ENCODE measurements around the gene CEP78.

CEP78 gene

DNA sequence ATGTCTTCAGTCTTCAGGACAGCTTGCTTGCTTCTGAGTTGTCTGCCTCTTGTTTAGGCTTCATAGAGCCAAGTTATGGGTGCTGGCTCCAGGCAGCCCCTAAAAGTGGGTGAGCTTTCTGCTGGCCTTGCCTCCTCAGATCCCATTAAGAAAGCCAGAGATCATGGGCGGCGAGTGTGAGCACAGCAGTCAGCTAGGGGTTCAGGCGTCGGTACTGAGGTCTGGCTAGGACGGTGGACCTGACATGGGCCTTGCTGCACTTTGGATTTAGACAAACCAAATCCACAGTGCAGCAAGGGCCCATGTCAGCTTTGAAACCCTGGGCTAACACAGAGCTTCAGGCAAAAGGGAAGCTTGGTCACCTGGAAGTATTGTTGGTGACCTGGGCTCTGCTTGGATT, 78.7 kb downstream of the CEP78 start:
- no peak for DNase-seq

DNA sequence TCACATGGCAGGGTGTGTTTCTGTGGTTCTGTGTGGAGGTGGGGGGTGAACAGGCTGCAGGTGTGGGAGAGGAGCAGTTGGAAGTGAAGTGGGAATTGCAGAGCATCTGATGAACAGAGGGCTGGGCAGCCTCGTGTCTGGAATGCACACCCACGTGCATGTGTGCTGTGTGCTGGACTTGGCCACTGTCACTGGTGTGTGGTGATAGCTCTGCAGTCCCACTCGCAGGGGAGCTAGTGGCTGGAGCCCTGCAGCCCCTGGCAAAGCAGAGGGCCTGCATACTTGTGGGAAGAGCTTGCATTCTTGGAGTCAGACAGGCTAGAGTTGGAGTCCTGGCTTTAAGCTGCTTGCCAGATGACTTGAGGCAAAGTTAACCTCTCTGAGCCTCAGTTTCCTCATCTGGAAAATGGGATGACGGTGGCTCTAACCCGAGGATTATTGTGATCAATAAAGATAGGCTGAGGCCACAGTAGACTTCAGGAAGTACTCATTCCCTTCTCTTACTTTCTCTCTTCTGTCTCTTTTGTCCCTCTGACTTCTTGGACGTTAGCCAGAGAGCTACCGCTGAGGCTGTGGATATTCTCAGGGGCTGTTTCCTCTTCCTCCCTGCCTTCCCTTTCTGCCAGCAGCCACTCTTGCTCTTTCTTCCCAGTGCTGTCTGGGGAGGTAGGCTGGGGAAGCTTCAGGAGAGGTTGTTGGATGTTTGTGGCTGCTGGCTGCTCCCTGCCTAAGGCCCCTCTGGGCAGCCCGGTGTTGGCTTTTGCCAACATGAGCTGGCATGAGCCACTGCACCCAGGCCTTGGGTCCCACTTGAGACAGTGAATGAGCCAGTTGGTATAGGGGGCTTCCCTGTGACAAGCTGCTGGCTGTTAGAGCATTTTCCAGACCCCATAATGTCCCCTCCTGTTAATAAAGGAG, 79.3 kb downstream of the CEP78 start:
- no peak for DNase-seq

DNA sequence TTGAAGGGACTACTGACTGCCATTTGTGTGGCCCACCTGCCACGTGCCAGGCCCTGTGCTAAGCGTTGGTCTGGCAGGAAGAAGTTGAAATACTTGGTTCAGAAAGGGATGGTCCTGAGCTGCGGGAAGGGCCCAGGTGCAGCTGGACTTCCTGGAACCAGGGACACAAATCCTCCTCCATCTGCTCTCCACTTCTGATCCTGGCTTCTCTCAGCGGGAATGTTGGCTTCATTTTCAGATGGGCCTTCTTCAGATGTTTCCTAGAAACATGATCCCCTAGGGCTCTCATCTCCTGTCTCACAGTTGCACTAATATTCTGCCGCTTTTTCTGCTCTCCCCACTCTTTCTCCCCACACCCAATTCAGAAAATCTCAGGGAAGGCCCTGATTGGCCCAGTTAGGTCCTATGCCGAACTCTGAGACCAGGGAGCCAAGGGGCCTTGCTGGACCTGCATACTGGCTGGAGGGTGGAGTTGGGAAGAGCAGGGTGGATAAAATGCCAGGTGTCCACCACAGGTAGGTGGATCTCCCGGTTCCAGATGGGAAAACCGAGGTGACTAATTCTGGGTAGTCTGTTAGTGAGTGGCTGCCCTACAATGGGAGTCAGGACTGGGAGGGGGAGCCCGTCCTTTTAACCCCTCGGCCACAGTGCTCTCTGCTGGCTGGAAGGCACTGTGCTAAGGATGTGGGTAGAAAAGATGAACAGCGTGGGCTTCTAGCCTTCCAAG, 80.5 kb downstream of the CEP78 start:
- no peak for DNase-seq

DNA sequence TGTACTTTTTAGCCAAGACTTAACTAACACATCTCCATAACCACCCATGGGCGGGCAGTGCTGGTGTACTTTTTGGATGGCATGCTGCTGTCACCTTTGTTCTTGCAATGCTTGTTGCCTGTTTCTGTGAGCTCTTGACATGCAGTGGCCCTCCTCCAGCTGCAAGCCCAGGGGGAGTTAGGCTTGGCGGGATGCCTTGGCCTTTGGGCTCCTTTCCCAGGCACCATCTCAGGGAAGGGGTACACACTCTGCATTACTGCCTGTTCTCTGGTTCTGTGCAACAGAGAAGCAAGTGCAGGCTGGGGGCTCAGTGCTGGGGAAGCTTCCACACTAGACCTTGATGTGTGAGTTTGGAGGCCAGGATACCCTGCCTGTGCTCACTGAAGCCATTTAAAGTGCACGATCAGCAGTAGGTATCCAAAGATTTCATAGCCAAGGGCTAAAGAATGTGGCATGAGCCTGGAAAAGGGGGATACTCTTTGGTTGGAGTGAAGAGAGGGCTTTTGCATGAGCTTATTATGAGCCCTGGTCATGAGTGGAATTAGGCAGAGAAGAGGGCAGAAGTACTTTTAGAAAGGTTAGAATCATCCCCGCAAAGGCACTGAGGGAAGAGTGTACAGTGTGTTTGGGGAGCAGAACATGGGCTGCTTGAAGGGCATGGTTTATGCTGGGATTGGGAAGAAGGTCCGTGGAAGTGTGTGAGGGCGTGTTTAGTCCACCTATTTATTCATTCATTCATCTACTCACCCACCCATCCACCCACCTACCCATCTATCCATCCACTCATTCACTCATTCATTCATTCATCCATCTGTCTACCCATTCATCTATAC, 83.5 kb downstream of the CEP78 start:
- DNase-seq = no peak

DNA sequence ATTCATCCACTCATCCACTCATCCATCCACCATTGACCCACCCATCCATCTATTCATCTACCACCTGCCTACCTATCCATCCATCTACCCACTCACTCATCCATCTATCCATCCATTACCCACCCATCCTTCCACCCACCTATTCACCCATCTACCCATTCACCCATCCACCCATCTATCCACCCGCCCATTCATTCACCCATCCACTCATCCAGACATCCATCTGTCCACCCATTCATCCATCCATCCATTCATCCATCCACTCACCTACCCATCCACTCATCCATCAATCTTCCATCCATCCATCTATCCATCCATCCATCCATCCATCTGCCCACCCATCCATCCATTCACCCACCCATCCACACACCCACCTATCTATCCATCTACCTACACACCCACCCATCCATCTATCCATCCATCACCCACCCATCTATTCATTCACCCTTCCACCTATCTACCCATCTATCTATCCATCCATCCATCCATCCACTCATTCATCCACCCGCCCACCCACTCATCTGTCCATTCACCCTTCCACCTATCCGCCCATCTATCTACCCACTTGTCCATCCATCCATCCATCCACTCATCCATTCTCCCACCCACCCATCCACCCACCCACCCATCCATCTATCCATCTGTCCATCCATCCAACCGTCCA, 84.3 kb downstream of the CEP78 start:
- DNase-seq = no peak

DNA sequence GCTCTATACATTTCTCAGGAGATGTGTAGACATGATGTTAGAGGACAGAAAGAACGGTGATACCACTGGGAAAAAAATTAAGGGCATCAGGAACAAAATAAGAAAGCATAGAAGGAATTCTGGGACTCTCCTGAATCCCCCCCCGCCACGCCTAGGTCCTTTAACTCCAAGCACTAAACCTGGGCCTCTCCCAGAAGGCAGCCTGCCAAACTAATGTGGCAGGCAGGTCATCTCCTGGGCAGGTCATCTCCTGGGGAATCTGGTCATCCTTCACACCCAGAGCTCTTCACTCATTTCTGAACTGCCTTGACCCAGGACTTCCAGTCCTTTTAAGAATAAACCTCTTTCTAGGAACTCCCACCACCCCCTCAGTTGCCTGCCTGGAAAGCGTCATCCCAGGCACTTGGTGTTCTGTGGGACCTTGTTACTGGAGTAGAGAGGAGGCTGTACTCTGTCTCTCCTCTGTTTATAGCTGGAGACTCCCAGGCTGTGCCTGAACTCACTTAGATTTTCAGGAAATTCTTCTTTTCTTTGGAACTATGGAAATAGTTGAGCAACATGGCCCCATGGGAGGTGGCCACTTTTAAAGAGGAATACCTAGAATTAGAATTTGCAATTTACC, 85.1 kb downstream of the CEP78 start:
- DNase-seq = no peak

DNA sequence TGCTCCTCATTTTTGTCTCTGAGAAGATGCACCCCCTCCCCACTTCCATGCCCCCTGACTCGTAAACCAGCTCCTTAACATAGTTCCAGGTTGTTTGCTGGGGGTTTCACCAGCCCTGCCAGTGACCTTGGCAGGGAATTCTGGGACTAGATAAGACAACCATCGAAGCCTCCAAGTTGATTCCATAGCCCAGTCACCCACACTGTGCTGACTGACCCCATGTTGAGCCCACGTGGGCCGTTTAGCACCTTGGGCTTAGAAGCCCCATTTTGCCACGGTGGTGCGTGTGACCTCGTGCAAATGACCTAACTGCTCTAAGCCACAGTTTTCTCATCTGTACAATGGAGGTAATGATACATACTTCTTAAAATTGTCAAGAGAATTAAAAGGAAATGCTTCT, 85.6 kb downstream of the CEP78 start:
- no peak for DNase-seq

DNA sequence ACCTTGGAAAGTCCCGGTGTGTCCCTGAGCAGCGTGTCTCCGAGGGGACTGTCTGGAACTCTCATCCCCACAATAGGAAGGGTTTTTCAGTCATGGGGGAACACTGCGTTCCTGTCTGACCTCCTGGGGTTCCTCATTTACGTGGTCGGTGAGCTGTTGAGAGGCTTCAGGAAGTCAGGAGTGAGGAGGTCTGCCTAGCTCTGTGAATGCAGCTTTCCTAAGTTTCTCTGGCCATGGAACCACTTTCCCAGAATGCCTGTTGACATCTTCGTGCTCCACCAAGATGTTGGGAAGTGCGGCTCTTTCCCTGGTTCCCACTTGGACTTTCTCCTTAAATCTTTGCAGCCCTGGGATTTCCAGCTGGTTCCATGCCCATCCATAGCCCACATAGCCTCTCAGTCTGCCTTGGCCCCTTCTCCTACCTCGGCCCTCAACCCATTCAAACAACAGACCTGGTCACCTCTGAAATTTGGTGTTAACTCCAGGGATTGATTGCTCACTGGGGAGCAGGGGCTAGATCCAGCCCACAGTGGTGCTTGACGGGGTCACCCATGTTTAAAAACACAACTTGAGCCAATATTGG, 88.3 kb downstream of the CEP78 start:
- DNase-seq = no peak

DNA sequence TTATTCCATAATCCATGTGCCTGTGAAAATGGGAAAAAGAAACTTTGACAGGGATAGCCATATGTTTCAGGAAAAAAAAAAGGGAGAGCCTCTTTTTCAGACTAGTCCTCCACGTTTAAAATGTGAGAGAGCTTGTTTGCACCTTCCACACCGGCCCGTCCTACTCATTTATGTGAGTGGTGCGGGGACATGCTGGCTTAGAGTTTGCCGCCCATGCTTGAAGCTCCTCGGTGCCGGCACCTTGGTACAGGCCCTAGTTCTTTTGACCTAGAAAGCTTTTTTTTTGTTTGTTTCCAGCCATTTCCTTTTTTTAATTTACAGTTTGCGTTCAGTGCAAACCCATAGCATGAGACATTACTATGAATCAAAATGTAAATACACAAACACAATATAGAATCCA, 88.8 kb downstream of the CEP78 start:
- no peak for DNase-seq

DNA sequence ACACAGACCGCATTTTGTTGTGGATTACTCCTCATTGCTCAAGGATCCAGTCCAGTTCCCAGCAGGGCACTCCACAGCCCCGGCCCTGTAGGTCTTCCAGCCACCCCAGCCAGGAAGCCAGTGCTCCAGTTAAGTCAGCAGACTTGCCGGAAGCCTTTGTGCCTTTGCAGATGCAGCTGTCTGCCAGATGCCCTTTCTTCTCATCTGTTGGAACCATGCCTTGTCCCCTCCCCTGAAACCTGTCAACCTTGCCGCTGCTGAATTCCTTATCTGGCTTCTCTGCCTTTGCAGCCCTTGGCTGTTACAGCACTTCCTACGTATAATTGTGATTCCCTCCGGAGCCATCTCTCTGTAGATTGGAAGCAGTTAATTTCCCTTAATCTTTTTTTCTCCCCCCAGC, 89.5 kb downstream of the CEP78 start:
- DNase-seq = no peak

DNA sequence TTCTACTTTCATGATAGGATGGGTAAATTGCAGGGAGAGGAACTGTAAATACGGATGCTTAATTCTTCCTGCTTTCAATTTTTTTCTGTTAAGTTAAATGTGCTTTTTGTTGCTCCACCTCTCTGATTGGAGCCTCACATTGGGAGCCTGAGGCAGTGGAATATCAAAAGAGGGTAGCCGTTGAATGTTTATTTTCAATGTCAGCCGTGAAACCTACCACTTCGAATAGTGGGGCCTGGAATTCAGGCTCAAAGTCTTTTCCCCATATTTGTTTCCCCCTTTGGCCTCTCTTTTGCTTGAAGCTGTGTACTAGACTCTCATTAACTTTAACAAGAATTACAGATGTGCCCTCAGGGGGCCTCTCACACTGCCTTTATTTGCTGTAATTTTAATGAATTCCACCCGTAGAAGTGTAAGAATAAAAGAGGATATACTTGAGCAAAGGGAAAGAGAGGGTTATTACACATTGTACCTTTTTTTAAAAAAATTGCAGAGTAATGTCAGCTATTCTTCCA, 90.0 kb downstream of the CEP78 start:
- DNase-seq = no peak

DNA sequence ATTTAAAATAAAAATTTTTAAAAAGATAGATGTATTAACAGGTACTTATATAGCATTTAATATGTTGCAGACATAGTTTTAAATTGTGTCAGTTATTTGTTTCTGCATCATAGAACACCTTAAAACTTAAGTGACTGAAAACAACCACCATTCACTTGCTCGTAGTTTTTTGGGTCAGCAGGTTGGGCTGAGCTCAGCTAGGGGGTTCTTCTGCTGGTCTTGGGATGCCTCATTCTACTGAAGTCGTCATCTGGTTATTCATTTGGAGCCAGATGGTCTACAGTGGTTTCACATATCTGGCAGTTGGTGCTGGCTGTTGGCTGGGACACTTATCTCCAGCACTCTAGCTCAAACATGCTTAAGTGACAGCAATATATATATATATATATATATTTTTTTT, 90.7 kb downstream of the CEP78 start:
- DNase-seq = no peak
